ENCODE data around the gene UBN2.

The UBN2 gene

DNA sequence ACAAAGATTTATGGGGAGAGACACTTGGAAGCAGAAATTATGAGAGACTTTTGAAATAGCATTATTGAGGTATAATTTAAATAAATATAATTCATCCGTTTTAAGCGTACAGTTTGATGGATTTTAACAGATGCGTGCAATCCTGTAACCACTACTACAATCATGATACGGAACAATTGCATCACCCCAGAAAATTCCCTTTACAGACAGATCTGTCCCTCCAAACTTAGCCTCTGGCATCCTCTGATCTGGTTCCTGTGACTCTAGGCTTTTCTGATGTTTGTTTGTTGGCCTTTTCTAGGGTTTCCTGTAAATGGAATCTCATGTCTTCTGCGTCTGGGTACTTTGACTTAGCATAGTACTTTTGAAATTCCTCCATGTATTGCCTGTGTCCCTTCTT is 15.5 kb downstream of the UBN2 start:
- DNase-seq (ENCODE audit: low read depth, low spot score): no peak
- Histone ChIP-seq H3K4me3 (no peak overlapping the region), H3K9ac (ENCODE audit: insufficient read length) (no peak overlapping the region), H3K9me3 (ENCODE audit: low read depth, low read length) (no peaks in the 10 kb centered on the region), H3K27ac (no peak overlapping the region), H3K36me3 (ENCODE audit: insufficient read depth, low read length) (no peaks in the 10 kb centered on the region; the same call in none of the 2 replicates)
- TF ChIP-seq FOXP2 (optimal IDR thresholded peaks at IDR 0.05; ENCODE audit: control extremely low read depth, extremely low read length, insufficient read depth) (no peak), POLR2AphosphoS5 (IDR thresholded peaks at IDR 0.05; ENCODE audit: borderline replicate concordance, low read depth, low read length) (no peak), EZH2 (IDR thresholded peaks at IDR 0.05) (no peak)

DNA sequence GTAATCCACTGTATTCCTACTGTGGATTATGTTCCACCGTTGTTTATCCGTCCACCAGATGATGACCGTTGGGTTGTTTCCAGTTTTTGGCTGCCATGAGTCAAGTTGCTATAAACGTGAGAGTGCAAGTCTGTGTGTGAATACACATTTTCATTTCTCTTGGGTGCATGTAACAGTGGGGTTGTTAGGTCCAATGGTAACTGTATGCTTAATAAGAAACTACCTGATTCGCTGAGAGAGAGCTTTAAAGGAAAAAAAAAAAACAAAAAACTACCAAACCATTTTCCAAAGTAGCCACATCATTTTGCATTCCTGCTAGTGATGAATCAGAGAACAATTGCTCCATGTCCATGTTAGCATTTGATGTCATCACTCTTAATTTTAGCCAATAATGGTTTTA is 15.9 kb downstream of the UBN2 start:
- Histone ChIP-seq H3K27ac (no peak overlapping the region), H3K9me3 (ENCODE audit: low read depth, low read length) (no peaks in the 10 kb centered on the region), H3K9ac (ENCODE audit: insufficient read length) (no peak overlapping the region), H3K4me3 (no peak overlapping the region), H3K36me3 (ENCODE audit: insufficient read depth, low read length) (peaks cover 3% of the 10 kb centered on the region)
- no peak for TF ChIP-seq EZH2 (IDR thresholded peaks at IDR 0.05)
- no peak for TF ChIP-seq FOXP2 (optimal IDR thresholded peaks at IDR 0.05; ENCODE audit: control extremely low read depth, extremely low read length, insufficient read depth)
- no peak for TF ChIP-seq POLR2AphosphoS5 (IDR thresholded peaks at IDR 0.05; ENCODE audit: borderline replicate concordance, low read depth, low read length)
- no peak for DNase-seq (ENCODE audit: low read depth, low spot score)

DNA sequence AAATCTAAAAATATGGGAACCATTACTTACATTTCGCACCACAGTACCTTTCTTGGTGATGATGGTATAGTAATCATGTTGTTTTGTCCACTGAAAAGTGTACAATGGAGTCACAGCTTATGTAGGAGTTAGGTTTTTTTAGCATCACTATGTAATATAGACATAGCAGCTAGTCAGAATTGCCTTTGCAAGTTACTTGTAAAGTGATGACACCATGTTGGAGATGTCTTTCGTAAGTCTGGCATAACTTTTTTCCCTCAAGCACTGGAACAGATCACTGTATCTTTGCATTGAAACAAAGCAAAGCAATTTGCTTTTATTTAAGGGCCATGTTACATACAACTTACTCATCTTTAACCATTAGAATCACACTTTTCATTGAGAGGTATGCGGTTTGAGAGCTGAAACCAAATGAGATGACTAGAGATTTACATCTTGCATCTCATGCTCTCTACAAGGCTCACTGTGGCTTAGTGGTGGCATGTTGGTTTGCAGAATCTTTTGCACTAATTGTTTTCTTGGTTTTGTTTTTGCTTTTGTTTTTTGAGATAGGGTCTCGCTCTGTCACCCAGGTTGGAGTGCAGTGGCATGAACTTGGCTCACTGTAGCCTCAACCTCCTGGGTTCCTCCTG is 18.3 kb downstream of the UBN2 start:
- Histone ChIP-seq H3K9ac (ENCODE audit: insufficient read length) (no peak overlapping the region), H3K4me3 (no peak overlapping the region), H3K36me3 (ENCODE audit: insufficient read depth, low read length) (peaks cover 15% of the 10 kb centered on the region), H3K27ac (no peak overlapping the region), H3K9me3 (ENCODE audit: low read depth, low read length) (no peaks in the 10 kb centered on the region)
- TF ChIP-seq EZH2 (IDR thresholded peaks at IDR 0.05): no peak
- no peak for TF ChIP-seq POLR2AphosphoS5 (IDR thresholded peaks at IDR 0.05; ENCODE audit: borderline replicate concordance, low read depth, low read length)
- TF ChIP-seq FOXP2 (optimal IDR thresholded peaks at IDR 0.05; ENCODE audit: control extremely low read depth, extremely low read length, insufficient read depth): no peak
- DNase-seq (ENCODE audit: low read depth, low spot score): no peak

DNA sequence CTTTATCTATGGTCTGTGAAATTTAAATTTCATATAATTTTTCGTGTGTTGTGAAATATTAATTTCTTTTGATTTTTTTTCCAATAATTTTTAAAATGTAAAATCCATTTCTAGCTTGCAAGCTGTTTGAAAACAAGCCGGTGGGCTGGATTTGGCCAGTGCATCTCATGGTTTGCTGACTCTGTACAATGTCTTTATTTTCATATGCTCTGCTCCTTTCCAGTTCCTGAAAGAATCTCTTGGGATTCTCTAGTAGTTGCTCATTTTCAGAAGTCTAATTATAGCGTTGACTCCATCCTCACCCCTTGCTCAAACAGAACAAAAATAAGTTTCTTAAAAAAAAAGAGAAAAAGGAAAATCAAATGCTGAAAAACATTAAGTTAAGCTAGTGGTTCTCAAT is 21.4 kb downstream of the UBN2 start:
- H3K27ac ChIP-seq: no peak overlapping the region
- H3K9me3 ChIP-seq (ENCODE audit: low read depth, low read length): no peaks in the 10 kb centered on the region
- peaks cover 15% of the 10 kb centered on the region for H3K36me3 ChIP-seq (ENCODE audit: insufficient read depth, low read length)
- DNase-seq (ENCODE audit: low read depth, low spot score): no peak
- H3K9ac ChIP-seq (ENCODE audit: insufficient read length): no peak overlapping the region
- H3K4me3 ChIP-seq: no peak overlapping the region
- TF ChIP-seq FOXP2 (optimal IDR thresholded peaks at IDR 0.05; ENCODE audit: control extremely low read depth, extremely low read length, insufficient read depth) (no peak), EZH2 (IDR thresholded peaks at IDR 0.05) (no peak), POLR2AphosphoS5 (IDR thresholded peaks at IDR 0.05; ENCODE audit: borderline replicate concordance, low read depth, low read length) (no peak)

DNA sequence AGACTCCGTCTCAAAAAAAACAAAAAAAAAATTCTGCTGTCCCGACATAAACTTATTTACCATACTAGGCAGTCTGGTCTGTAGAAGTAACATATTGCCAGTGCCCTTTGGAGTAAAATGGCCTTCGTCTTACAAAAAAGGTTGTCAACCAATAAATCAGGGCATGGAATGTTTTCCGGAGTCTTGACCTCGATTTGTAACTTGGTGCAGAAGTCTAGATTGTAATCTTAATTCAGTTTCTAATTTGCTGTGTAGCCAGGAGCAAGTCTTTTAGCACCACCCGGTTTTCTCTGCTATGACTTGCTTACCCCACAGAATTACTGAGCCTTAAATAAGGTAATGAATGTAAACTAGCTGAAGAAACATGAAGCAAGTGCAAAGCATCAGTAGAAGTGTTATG is 23.2 kb downstream of the UBN2 start:
- no peak for DNase-seq (ENCODE audit: low read depth, low spot score)
- TF ChIP-seq EZH2 (IDR thresholded peaks at IDR 0.05) (no peak), FOXP2 (optimal IDR thresholded peaks at IDR 0.05; ENCODE audit: control extremely low read depth, extremely low read length, insufficient read depth) (no peak), POLR2AphosphoS5 (IDR thresholded peaks at IDR 0.05; ENCODE audit: borderline replicate concordance, low read depth, low read length) (no peak)
- Histone ChIP-seq H3K9me3 (ENCODE audit: low read depth, low read length) (no peaks in the 10 kb centered on the region), H3K27ac (no peak overlapping the region), H3K4me3 (no peak overlapping the region), H3K9ac (ENCODE audit: insufficient read length) (no peak overlapping the region), H3K36me3 (ENCODE audit: insufficient read depth, low read length) (peaks cover 20% of the 10 kb centered on the region)

DNA sequence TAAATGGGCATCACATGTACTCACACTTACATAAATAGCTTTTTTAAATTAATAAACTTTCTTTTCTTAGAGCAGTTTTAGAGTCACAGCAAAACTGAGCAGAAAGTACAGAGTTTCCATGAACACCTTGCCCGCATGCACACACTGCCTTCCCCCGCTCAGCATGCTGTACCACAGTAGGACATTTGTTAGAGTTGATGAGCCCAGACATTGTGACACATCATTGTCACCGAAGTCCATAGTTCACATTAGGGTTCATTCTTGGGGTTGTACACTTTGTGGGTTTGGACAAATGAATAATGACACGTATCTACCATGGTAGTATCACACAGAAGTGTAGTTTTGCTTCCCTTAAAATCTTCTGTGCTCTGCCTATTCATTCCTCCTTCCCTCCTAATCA is 23.7 kb downstream of the UBN2 start:
- DNase-seq (ENCODE audit: low read depth, low spot score): no peak
- no peak overlapping the region for H3K4me3 ChIP-seq
- no peak for TF ChIP-seq FOXP2 (optimal IDR thresholded peaks at IDR 0.05; ENCODE audit: control extremely low read depth, extremely low read length, insufficient read depth)
- TF ChIP-seq POLR2AphosphoS5 (IDR thresholded peaks at IDR 0.05; ENCODE audit: borderline replicate concordance, low read depth, low read length): no peak
- no peak for TF ChIP-seq EZH2 (IDR thresholded peaks at IDR 0.05)
- H3K36me3 ChIP-seq (ENCODE audit: insufficient read depth, low read length): peaks cover 23% of the 10 kb centered on the region
- H3K9ac ChIP-seq (ENCODE audit: insufficient read length): no peak overlapping the region
- no peaks in the 10 kb centered on the region for H3K9me3 ChIP-seq (ENCODE audit: low read depth, low read length)
- no peak overlapping the region for H3K27ac ChIP-seq

DNA sequence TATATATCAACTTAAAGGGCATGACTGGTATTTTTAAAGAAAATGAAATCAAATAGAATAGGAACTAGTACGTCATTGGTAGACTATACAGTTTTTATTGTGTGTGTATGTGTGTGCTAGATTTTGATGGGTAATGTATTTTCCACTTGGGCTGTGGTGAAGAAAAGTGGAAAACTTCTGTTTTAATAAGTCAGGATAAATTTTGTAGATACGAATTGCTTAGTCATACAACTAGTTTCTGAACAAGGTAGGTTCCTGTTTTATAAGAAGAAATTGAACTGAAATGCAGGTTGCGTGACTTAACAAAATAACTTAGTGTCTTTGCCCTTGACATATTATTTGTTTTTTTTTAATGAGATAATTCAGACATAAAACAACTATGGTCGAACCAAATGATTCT is 24.3 kb downstream of the UBN2 start:
- Histone ChIP-seq H3K27ac (no peak overlapping the region), H3K4me3 (no peak overlapping the region), H3K9me3 (ENCODE audit: low read depth, low read length) (no peaks in the 10 kb centered on the region), H3K36me3 (ENCODE audit: insufficient read depth, low read length) (peaks cover 24% of the 10 kb centered on the region), H3K9ac (ENCODE audit: insufficient read length) (no peak overlapping the region)
- no peak for DNase-seq (ENCODE audit: low read depth, low spot score)
- TF ChIP-seq EZH2 (IDR thresholded peaks at IDR 0.05) (no peak), POLR2AphosphoS5 (IDR thresholded peaks at IDR 0.05; ENCODE audit: borderline replicate concordance, low read depth, low read length) (no peak), FOXP2 (optimal IDR thresholded peaks at IDR 0.05; ENCODE audit: control extremely low read depth, extremely low read length, insufficient read depth) (no peak)

DNA sequence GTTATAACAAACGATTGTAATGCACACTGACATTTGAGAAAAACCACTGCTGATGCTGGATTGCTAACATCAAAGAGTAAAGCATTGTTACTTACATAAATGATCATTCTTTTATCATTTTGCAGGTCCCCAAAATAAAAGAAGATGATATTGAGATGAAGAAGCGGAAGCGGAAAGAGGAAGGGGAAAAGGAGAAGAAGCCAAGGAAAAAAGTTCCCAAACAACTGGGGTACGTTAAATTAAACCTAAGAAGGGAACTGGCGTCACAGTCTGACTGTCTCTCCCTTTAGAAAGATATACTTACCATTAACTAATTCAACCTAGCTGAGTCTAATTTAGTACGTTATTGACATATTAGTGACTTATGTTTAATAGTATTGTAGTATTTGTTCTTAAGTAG is 28.1 kb downstream of the UBN2 start:
- TF ChIP-seq POLR2AphosphoS5 (IDR thresholded peaks at IDR 0.05; ENCODE audit: borderline replicate concordance, low read depth, low read length): no peak
- no peak for TF ChIP-seq EZH2 (IDR thresholded peaks at IDR 0.05)
- TF ChIP-seq FOXP2 (optimal IDR thresholded peaks at IDR 0.05; ENCODE audit: control extremely low read depth, extremely low read length, insufficient read depth): no peak
- Histone ChIP-seq H3K4me3 (no peak overlapping the region), H3K27ac (no peak overlapping the region), H3K9ac (ENCODE audit: insufficient read length) (no peak overlapping the region), H3K36me3 (ENCODE audit: insufficient read depth, low read length) (peaks cover 21% of the 10 kb centered on the region), H3K9me3 (ENCODE audit: low read depth, low read length) (no peaks in the 10 kb centered on the region)
- no peak for DNase-seq (ENCODE audit: low read depth, low spot score)

DNA sequence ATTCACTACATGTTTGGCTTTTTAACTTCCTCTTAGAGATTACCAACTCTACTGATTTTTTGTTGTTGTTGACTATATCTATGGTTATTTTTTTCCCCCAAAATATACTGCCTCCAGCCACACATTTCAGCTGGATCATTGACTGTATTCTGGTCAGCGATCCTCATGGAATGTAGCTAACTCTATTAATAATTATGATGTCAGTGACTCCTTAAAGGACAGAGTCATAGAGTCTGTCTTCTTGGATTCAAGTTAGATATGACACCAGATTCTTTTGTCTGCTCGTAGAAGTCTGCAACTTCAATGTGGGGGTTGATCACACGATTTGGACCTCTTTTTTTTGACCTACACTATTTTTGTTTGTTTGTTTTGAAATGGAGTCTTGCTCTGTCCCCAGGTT is 33.2 kb downstream of the UBN2 start:
- no peak for DNase-seq (ENCODE audit: low read depth, low spot score)
- Histone ChIP-seq H3K9me3 (ENCODE audit: low read depth, low read length) (no peaks in the 10 kb centered on the region), H3K27ac (no peak overlapping the region), H3K9ac (ENCODE audit: insufficient read length) (no peak overlapping the region), H3K4me3 (no peak overlapping the region), H3K36me3 (ENCODE audit: insufficient read depth, low read length) (peaks cover 32% of the 10 kb centered on the region)
- TF ChIP-seq EZH2 (IDR thresholded peaks at IDR 0.05) (no peak), POLR2AphosphoS5 (IDR thresholded peaks at IDR 0.05; ENCODE audit: borderline replicate concordance, low read depth, low read length) (no peak), FOXP2 (optimal IDR thresholded peaks at IDR 0.05; ENCODE audit: control extremely low read depth, extremely low read length, insufficient read depth) (no peak)

All from SK-N-MC (cell line).